NCI-H526 (cell line): ENCODE measurements around the gene CPXM2.

Source experiments
- DNase-seq, 2 experiments: peaks; one replicate each; lab custom pipeline; 2025; lab: John Stamatoyannopoulos, UW

The CPXM2 gene

GRCh38 chr10:123870260-123870659 is 21.3 kb downstream of the CPXM2 start:
- DNase-seq: no peak

- no peak for DNase-seq
Measured at GRCh38 chr10:123869020-123869414, 22.6 kb downstream of the CPXM2 start.

GRCh38 chr10:123868038-123869019 is 23.3 kb downstream of the CPXM2 start:
- no peak for DNase-seq

GRCh38 chr10:123865880-123866279 is 25.7 kb downstream of the CPXM2 start:
- DNase-seq: no peak

- DNase-seq: no peak
Measured at GRCh38 chr10:123865350-123865749, 26.3 kb downstream of the CPXM2 start.

- no peak for DNase-seq
Measured at GRCh38 chr10:123864923-123865322, 26.7 kb downstream of the CPXM2 start.

- no peak for DNase-seq
Measured at GRCh38 chr10:123863721-123864482, 27.7 kb downstream of the CPXM2 start.

GRCh38 chr10:123863183-123863575 is 28.4 kb downstream of the CPXM2 start:
- DNase-seq: no peak

GRCh38 chr10:123862421-123863182 is 29.0 kb downstream of the CPXM2 start:
- DNase-seq: no peak

- no peak for DNase-seq
Measured at GRCh38 chr10:123860856-123861255, 30.8 kb downstream of the CPXM2 start.

GRCh38 chr10:123860209-123860608 is 31.4 kb downstream of the CPXM2 start:
- DNase-seq: no peak

GRCh38 chr10:123859653-123860050 is 32.0 kb downstream of the CPXM2 start:
- no peak for DNase-seq

- DNase-seq: no peak
Measured at GRCh38 chr10:123858907-123859652, 32.5 kb downstream of the CPXM2 start.

GRCh38 chr10:123858077-123858681 is 33.4 kb downstream of the CPXM2 start:
- no peak for DNase-seq

GRCh38 chr10:123857616-123858015 is 34.0 kb downstream of the CPXM2 start:
- DNase-seq: no peak

GRCh38 chr10:123855008-123855684 is 36.5 kb downstream of the CPXM2 start:
- DNase-seq: no peak

GRCh38 chr10:123854498-123854897 is 37.1 kb downstream of the CPXM2 start:
- DNase-seq: no peak

GRCh38 chr10:123854003-123854402 is 37.6 kb downstream of the CPXM2 start:
- DNase-seq: no peak

GRCh38 chr10:123852411-123852951 is 39.1 kb downstream of the CPXM2 start:
- DNase-seq: no peak
